ENCODE measurements around the gene NME9.

The NME9 gene

DNA sequence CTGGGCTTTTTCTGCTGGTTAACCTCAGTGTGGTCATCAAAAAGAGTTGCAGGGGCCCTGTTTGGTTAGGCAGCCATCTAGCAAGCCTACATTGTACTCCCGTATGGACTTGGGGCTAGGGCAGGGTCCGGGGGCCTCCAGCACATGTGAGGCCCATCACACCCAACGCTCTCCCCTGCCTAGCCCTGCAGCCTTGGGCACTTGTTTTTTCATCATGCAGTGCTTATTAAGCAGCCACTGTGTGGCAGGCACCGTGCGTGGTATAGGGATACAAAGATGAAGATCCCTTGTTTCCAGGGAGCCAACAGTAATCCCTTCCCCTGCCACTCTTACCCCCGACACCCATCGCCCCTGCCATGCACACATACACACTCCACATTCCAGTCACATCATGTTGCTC lies 32.9 kb upstream of the NME9 start:
- H3K9me3 ChIP-seq (ENCODE audit: control insufficient read depth, insufficient read depth, low read length), result no peaks in the 10 kb centered on the region
- no peak for DNase-seq (ENCODE audit: low read depth, low spot score)
- H3K36me3 ChIP-seq (ENCODE audit: control insufficient read depth, insufficient read depth, low read length), result no peaks in the 10 kb centered on the region
- H3K4me1 ChIP-seq (ENCODE audit: control insufficient read depth, insufficient read depth, low read length), result no peaks in the 10 kb centered on the region
- H3K4me3 ChIP-seq (ENCODE audit: low read length), result no peak overlapping the region
- no peaks in the 10 kb centered on the region for H3K27me3 ChIP-seq (ENCODE audit: control insufficient read depth, insufficient read depth, low read length)
- H3K27ac ChIP-seq (ENCODE audit: low read length), result no peak overlapping the region
- no CpG with 5 or more reads among the region's 7 CpGs for WGBS (ENCODE audit: insufficient coverage, insufficient read length)

DNA sequence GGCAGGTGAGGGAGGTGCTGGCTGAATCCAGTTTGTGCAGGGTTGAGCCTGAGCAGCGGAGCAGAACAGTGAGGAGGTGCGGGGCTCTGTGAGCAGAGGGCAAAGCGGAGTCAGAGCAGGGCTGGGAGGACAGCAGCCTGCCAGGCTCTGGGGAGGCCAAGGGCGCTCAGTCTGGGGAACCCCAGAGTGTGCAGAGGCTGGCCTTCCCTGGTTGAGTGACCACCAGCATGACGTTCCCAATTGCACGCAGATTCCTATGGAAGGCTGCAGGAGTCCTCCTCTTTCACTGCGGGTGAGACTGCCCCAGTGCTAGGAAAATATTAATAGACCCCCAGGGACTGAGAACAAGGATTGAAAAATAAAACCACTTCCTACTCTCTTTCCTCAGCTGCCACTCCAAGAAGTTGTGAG lies 31.9 kb upstream of the NME9 start:
- Histone ChIP-seq H3K27me3 (ENCODE audit: control insufficient read depth, insufficient read depth, low read length) (no peaks in the 10 kb centered on the region), H3K36me3 (ENCODE audit: control insufficient read depth, insufficient read depth, low read length) (no peaks in the 10 kb centered on the region), H3K4me1 (ENCODE audit: control insufficient read depth, insufficient read depth, low read length) (no peaks in the 10 kb centered on the region), H3K9me3 (ENCODE audit: control insufficient read depth, insufficient read depth, low read length) (no peaks in the 10 kb centered on the region), H3K4me3 (ENCODE audit: low read length) (no peak overlapping the region), H3K27ac (ENCODE audit: low read length) (no peak overlapping the region)
- no peak for DNase-seq (ENCODE audit: low read depth, low spot score)
- no CpG with 5 or more reads among the region's 7 CpGs for WGBS (ENCODE audit: insufficient coverage, insufficient read length)

DNA sequence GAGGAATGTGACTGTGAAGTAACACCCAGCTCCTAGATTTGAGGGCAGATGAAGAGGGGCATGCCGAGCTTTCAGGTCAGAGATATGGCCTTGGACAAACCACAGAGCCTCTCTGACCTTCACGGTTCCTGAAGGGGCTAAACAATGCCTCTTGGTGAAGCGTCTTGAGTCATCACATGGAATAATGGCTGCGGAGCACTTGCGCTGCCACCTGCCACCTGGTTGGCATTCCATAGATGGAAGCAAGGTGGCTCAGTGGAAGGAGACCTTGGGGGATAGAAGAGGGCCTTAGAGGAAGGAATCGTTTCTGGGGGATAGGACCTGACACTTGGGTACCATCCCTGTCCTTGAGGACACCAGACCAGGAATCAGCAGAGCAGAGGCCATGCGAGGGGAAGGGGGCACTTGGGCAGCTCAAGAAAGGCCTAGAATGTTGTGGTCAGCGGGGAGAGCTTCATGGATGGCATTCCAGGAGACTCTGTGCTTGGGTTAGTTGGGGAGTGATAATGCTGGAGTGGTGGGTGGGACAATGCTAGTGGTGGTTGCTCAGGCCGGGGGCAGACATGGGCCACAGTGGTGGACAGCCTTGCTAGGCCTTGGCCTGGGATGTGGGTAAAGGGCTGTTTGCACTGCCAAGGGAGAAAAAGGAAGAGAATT lies 31.3 kb upstream of the NME9 start:
- DNase-seq (ENCODE audit: low read depth, low spot score), result no peak
- Histone ChIP-seq H3K4me1 (ENCODE audit: control insufficient read depth, insufficient read depth, low read length) (no peaks in the 10 kb centered on the region), H3K9me3 (ENCODE audit: control insufficient read depth, insufficient read depth, low read length) (no peaks in the 10 kb centered on the region), H3K27me3 (ENCODE audit: control insufficient read depth, insufficient read depth, low read length) (no peaks in the 10 kb centered on the region), H3K4me3 (ENCODE audit: low read length) (no peak overlapping the region), H3K27ac (ENCODE audit: low read length) (no peak overlapping the region), H3K36me3 (ENCODE audit: control insufficient read depth, insufficient read depth, low read length) (no peaks in the 10 kb centered on the region)
- no CpG with 5 or more reads among the region's 9 CpGs for WGBS (ENCODE audit: insufficient coverage, insufficient read length)

DNA sequence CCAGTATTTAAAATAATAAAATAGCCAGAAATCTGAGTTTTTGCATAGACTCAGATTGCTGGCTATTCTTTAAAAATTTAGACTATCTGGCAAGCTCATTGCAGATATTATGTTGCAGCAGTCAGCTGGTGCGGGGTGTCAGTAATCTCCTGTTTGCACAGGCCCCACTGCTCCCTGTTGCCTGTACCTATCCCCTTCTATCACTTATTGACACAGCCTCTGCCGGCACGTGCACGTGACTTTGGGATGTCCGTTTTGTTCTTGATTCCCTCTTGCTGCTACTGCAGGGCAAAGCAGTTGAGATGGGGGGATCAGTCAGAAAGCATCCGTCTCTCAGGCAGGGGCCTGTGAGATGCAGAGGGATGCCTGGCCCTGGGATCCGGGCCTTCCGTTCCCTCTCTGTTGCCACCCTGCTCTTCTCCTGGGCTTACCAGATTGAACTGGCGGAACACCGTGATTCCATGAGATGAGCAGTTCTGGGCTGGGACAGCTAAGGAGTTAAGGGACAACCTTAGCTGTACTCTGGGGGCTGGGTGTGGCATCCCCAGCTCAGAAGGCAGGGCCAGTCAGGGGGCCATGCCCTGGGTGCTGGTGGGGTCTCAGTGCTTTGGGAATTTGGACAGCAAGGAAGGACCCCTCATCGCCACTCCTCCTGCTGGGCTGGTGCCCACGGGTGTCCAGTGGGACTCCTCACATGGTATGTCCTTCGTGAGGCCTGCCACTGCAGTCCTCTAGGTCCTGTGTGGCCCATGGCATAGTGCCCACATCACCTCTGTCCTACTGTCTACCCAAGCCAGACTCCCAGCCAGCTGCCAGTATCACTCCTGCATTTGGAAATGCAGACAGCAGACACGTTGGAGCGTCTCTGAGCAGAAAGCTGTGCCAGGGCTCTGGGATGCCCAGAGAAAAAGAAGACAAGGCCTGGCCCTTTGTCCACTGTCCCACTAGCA lies 30.5 kb upstream of the NME9 start:
- Histone ChIP-seq H3K4me1 (ENCODE audit: control insufficient read depth, insufficient read depth, low read length) (no peaks in the 10 kb centered on the region), H3K27ac (ENCODE audit: low read length) (no peak overlapping the region), H3K36me3 (ENCODE audit: control insufficient read depth, insufficient read depth, low read length) (no peaks in the 10 kb centered on the region), H3K27me3 (ENCODE audit: control insufficient read depth, insufficient read depth, low read length) (no peaks in the 10 kb centered on the region), H3K4me3 (ENCODE audit: low read length) (no peak overlapping the region), H3K9me3 (ENCODE audit: control insufficient read depth, insufficient read depth, low read length) (no peaks in the 10 kb centered on the region)
- no peak for DNase-seq (ENCODE audit: low read depth, low spot score)
- WGBS (ENCODE audit: insufficient coverage, insufficient read length), result no CpG with 5 or more reads among the region's 15 CpGs

DNA sequence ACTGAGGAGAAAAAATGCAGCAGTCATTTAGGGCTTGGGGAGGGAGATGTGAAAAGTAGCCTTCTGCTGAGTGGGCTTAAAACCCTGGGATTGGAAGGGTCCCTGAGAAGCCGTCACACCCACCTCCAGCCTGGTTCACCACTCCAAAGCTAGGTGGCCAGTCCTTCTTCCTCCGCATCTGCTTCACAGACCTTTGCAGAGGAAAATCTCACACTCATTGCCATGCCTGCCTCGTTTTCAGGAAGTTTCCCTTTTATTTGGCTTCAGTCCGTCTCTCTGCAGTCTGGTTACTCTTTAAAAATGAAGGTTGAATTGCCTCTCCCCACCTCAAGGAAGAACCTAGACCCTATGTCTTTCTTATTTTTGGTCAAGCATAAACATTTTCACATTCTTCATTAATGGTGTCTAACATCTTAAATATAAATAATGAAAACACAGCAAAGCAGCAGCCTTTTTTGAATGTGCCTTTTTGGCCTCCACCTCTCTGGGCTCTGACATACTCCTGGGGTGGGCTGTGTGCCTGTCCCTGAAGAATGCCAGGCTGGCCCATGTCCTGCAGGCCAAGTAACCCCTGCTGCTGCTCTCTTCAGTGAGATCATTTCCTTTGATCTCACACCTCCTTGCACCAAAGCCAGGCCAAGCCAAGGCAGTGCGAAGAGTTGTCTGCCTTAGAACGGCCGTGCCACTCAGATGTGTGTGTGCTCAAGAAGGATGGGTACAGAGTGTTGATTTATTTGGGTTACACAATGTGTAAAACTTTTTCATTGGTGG lies 29.7 kb upstream of the NME9 start:
- no peaks in the 10 kb centered on the region for H3K27me3 ChIP-seq (ENCODE audit: control insufficient read depth, insufficient read depth, low read length)
- no peaks in the 10 kb centered on the region for H3K4me1 ChIP-seq (ENCODE audit: control insufficient read depth, insufficient read depth, low read length)
- no peaks in the 10 kb centered on the region for H3K9me3 ChIP-seq (ENCODE audit: control insufficient read depth, insufficient read depth, low read length)
- WGBS (ENCODE audit: insufficient coverage, insufficient read length), result no CpG with 5 or more reads among the region's 7 CpGs
- no peak overlapping the region for H3K4me3 ChIP-seq (ENCODE audit: low read length)
- no peak overlapping the region for H3K27ac ChIP-seq (ENCODE audit: low read length)
- DNase-seq (ENCODE audit: low read depth, low spot score), result no peak
- no peaks in the 10 kb centered on the region for H3K36me3 ChIP-seq (ENCODE audit: control insufficient read depth, insufficient read depth, low read length)

DNA sequence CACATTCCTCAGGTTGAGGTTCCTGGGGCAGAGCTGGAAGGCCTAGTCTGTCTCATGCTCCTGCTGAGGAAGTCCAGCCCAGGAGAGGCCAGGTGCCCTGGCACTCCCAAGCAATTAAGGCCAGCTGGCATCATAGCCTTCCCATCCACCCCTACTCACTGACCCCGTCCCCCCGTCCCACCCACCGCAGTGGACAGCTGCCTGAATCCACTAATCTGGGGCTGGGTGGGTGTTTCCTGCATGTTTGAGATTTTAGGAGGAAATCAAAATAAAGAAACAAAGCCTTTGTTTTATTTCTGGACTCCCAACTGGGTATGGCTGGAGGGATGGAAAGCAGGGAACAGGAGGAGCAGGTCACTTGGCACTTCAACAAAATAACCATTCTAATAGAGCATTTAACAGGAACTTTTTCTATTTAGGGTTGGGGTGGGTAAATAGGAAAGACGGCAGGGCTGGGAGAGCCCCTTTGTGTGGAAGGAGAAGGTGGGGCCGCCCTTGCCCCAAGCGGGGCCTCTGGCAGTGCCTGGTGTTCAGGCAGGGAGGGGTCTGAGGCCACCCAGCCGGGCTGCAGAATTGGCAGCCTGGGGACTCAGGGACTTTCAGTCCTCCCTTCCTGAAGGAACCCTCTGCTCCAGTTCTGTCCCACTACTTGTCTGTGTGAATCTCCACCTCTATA lies 27.2 kb upstream of the NME9 start:
- no peaks in the 10 kb centered on the region for H3K27me3 ChIP-seq (ENCODE audit: control insufficient read depth, insufficient read depth, low read length)
- no CpG with 5 or more reads among the region's 7 CpGs for WGBS (ENCODE audit: insufficient coverage, insufficient read length)
- H3K9me3 ChIP-seq (ENCODE audit: control insufficient read depth, insufficient read depth, low read length), result no peaks in the 10 kb centered on the region
- H3K4me1 ChIP-seq (ENCODE audit: control insufficient read depth, insufficient read depth, low read length), result peaks cover 3% of the 10 kb centered on the region; the same call in 1 of the 2 replicates
- no peaks in the 10 kb centered on the region for H3K36me3 ChIP-seq (ENCODE audit: control insufficient read depth, insufficient read depth, low read length)
- no peak overlapping the region for H3K4me3 ChIP-seq (ENCODE audit: low read length)
- DNase-seq (ENCODE audit: low read depth, low spot score), result no peak
- no peak overlapping the region for H3K27ac ChIP-seq (ENCODE audit: low read length)

DNA sequence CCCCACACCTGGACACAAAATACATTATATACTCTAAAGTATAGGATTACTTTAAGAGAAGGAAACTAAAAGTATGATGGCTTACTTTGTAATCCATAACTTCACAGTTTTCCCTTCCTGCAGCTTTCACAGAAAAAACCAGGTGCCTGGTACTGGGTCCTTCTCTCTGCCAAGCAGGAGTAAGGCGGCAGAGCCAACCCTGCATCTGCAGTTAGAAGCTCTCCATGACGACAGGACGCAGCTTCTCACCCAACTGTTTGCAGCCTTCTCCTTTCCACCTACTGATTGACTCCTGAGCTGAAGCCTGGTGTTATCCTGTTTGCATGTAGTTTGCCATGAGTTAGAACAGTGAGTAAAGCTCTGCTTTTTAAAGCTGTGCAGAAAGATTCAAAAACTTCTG lies 25.4 kb upstream of the NME9 start:
- Histone ChIP-seq H3K4me3 (ENCODE audit: low read length) (no peak overlapping the region), H3K4me1 (ENCODE audit: control insufficient read depth, insufficient read depth, low read length) (peaks cover 3% of the 10 kb centered on the region; the same call in 1 of the 2 replicates), H3K27ac (ENCODE audit: low read length) (no peak overlapping the region), H3K27me3 (ENCODE audit: control insufficient read depth, insufficient read depth, low read length) (no peaks in the 10 kb centered on the region), H3K36me3 (ENCODE audit: control insufficient read depth, insufficient read depth, low read length) (no peaks in the 10 kb centered on the region), H3K9me3 (ENCODE audit: control insufficient read depth, insufficient read depth, low read length) (no peaks in the 10 kb centered on the region)
- no peak for DNase-seq (ENCODE audit: low read depth, low spot score)
- WGBS (ENCODE audit: insufficient coverage, insufficient read length), result no CpG with 5 or more reads among the region's 3 CpGs

DNA sequence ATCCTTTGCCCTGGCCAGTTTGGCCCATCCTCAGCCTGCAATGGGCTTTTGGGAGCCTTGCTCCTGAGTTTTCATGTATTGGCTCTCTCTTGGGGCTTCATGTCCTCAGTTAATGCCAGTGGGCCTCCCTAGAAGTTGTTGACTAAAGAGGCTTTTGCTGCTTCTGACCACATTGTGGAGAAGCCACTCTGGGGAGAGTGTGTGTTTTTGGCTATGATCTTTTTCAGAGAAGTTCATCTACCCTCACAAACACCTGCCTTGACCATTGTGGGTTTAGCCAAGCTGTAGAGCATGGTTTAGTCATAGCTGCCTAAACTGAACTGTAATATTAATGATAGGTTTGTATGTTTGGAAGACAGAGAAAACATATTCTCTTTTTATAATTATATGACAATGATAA lies 24.7 kb upstream of the NME9 start:
- Histone ChIP-seq H3K27me3 (ENCODE audit: control insufficient read depth, insufficient read depth, low read length) (no peaks in the 10 kb centered on the region), H3K4me1 (ENCODE audit: control insufficient read depth, insufficient read depth, low read length) (peaks cover 3% of the 10 kb centered on the region; the same call in 1 of the 2 replicates), H3K27ac (ENCODE audit: low read length) (no peak overlapping the region), H3K4me3 (ENCODE audit: low read length) (no peak overlapping the region), H3K36me3 (ENCODE audit: control insufficient read depth, insufficient read depth, low read length) (no peaks in the 10 kb centered on the region), H3K9me3 (ENCODE audit: control insufficient read depth, insufficient read depth, low read length) (no peaks in the 10 kb centered on the region)
- DNase-seq (ENCODE audit: low read depth, low spot score), result no peak

DNA sequence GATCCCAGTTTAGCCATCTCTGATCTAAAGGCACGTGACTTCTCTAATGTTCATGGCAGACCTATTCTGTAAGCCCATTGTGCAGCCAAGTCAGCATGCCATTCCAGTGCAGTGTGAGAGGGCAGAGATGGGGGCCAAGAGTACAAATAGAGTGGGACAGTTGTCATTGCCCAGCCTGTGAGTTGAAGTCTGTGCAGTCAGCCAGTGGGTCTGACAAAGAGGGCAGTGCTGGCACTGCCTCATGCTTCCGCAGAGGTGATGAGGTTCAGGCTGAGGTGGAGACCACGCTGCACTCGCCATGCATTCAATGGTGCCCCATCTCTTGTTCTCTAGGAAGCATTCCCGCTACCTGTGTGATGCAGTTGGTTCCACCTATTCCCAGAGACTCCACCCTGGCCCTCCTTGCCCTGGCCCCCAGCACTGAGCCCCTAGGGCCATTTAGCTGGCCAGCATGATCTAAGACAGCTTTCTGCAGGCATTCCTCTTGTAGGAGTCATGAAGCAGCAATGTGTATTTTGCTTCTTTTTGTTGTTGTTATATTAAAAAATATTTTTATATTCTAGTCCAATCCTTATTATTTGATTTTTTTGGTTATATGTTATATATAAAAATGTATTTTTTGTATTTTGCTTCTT lies 22.4 kb upstream of the NME9 start:
- WGBS (ENCODE audit: insufficient coverage, insufficient read length), result no CpG with 5 or more reads among the region's 5 CpGs
- no peak overlapping the region for H3K4me3 ChIP-seq (ENCODE audit: low read length)
- H3K27me3 ChIP-seq (ENCODE audit: control insufficient read depth, insufficient read depth, low read length), result no peaks in the 10 kb centered on the region
- H3K27ac ChIP-seq (ENCODE audit: low read length), result no peak overlapping the region
- H3K36me3 ChIP-seq (ENCODE audit: control insufficient read depth, insufficient read depth, low read length), result no peaks in the 10 kb centered on the region
- no peaks in the 10 kb centered on the region for H3K9me3 ChIP-seq (ENCODE audit: control insufficient read depth, insufficient read depth, low read length)
- DNase-seq (ENCODE audit: low read depth, low spot score), result no peak
- peaks cover 3% of the 10 kb centered on the region; the same call in 1 of the 2 replicates for H3K4me1 ChIP-seq (ENCODE audit: control insufficient read depth, insufficient read depth, low read length)

DNA sequence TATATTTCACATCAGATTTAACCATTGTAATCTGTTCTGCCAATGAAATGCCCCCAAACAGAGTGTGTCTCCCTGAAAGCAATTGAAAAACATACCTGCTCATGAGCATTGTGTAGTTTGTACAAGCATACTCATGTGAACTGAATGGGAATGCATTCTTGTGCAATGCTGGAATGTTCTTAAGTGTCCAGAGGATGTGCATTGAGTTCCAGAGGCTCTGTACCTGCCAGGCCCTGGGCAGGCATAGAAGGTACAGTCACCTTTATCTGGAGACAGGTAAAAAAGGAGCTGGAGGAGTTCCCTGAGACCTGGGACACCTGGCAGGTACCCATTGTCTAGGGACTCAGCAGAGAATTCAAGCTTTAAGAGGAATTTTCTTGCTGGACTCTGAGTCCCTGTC lies 21.5 kb upstream of the NME9 start:
- no peak for DNase-seq (ENCODE audit: low read depth, low spot score)
- Histone ChIP-seq H3K4me1 (ENCODE audit: control insufficient read depth, insufficient read depth, low read length) (peaks cover 3% of the 10 kb centered on the region; the same call in 1 of the 2 replicates), H3K4me3 (ENCODE audit: low read length) (no peak overlapping the region), H3K27ac (ENCODE audit: low read length) (no peak overlapping the region), H3K9me3 (ENCODE audit: control insufficient read depth, insufficient read depth, low read length) (no peaks in the 10 kb centered on the region), H3K36me3 (ENCODE audit: control insufficient read depth, insufficient read depth, low read length) (no peaks in the 10 kb centered on the region), H3K27me3 (ENCODE audit: control insufficient read depth, insufficient read depth, low read length) (no peaks in the 10 kb centered on the region)
